ENCODE data around the gene KIF18B.
"Not testable (repeated sequence)": the region's sequence is repeated elsewhere in the genome, so short reads cannot be mapped to it uniquely, and the experiment has no call there.

KIF18B gene

GRCh38 chr17:44968225-44969143 lies 20.9 kb upstream of the KIF18B start, which contains the start of gene C1QL1:
TSS of gene C1QL1 (minus strand) at chr17:44968303. CDS start at chr17:44968048, 255 bp downstream.
- peak; percentile 74 for DNase-seq

GRCh38 chr17:44967907-44968224 lies 20.3 kb upstream of the KIF18B start:
- DNase-seq: no peak

GRCh38 chr17:44967026-44967906 lies 19.7 kb upstream of the KIF18B start:
- no peak for DNase-seq

GRCh38 chr17:44966348-44967025 lies 18.9 kb upstream of the KIF18B start:
- DNase-seq: no peak

GRCh38 chr17:44965481-44966234 lies 18.1 kb upstream of the KIF18B start:
- no peak for DNase-seq

GRCh38 chr17:44961921-44962350 lies 14.4 kb upstream of the KIF18B start:
- DNase-seq: no peak

GRCh38 chr17:44960691-44961090 lies 13.1 kb upstream of the KIF18B start:
- DNase-seq: no peak

GRCh38 chr17:44959821-44960531 lies 12.4 kb upstream of the KIF18B start:
- no peak for DNase-seq

- DNase-seq: no peak
These were observed 9.7 kb upstream of the KIF18B start for GRCh38 chr17:44956998-44957981.

- no peak for DNase-seq
These were observed 8.3 kb upstream of the KIF18B start for GRCh38 chr17:44955674-44956425.

- no peak for DNase-seq
These were observed 5.4 kb upstream of the KIF18B start for GRCh38 chr17:44952946-44953475.

GRCh38 chr17:44948315-44948795 lies 782 bp upstream of the KIF18B start:
- DNase-seq: no peak

- not testable (repeated sequence) for DNase-seq
These were observed 1.9 kb downstream of the KIF18B start for GRCh38 chr17:44945652-44946051.

GRCh38 chr17:44942456-44942855 lies 5.1 kb downstream of the KIF18B start:
- no peak for DNase-seq

GRCh38 chr17:44941712-44942331 lies 5.8 kb downstream of the KIF18B start:
- DNase-seq: no peak

GRCh38 chr17:44940768-44941167 lies 6.8 kb downstream of the KIF18B start:
- DNase-seq: no peak

- no peak for DNase-seq
These were observed 7.3 kb downstream of the KIF18B start for GRCh38 chr17:44940317-44940716.

- DNase-seq: no peak
These were observed 12.5 kb downstream of the KIF18B start for GRCh38 chr17:44935116-44935515.

- no peak for DNase-seq
These were observed 12.8 kb downstream of the KIF18B start for GRCh38 chr17:44934745-44935105.

Measured in GOT3 (cell line).